ENCODE measurements around the gene B4GALT4.

DNA sequence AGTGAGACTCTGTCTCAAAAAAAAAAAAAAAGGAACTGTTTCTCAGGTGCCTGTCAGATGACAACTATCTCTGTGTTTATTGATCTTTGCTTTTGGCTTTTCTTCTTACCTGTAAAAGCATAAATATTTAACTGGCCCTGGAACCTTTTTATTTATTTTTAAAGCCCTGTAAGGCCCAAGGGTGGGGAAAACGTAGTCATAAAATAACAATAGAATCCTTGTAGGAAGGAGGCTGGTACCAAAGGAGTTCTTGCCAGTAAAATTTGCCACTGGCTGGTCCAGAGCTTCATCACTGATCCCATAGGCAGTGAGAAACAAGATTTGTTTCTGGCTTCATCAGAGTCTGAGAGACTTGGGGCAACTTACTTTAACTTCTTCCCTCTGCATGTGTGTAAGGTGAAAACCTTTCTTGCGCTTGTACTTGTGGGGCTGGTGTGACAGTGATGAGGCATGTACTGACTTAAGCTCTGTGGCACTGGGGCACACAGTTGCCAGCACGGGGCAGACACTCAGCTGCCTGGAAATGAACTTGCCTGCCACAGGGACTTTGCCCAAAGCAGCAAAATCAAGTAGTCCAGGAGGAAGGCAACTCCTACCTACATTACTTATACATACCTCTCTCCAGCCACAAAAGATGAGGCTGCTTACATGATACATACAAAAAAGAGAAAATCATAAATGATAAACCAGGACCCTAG lies 19.6 kb downstream of the B4GALT4 start:
- no peak for TF ChIP-seq BHLHE40 (IDR thresholded peaks at IDR 0.05; ENCODE audit: borderline replicate concordance)
- no peak for TF ChIP-seq SUZ12 (IDR thresholded peaks at IDR 0.05)
- no peak for TF ChIP-seq FOXK2 (IDR thresholded peaks at IDR 0.05)
- TF ChIP-seq SP1 (IDR thresholded peaks at IDR 0.05), result no peak
- TF ChIP-seq, protein P1, sequence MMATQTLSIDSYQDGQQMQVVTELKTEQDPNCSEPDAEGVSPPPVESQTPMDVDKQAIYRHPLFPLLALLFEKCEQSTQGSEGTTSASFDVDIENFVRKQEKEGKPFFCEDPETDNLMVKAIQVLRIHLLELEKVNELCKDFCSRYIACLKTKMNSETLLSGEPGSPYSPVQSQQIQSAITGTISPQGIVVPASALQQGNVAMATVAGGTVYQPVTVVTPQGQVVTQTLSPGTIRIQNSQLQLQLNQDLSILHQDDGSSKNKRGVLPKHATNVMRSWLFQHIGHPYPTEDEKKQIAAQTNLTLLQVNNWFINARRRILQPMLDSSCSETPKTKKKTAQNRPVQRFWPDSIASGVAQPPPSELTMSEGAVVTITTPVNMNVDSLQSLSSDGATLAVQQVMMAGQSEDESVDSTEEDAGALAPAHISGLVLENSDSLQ (IDR thresholded peaks at IDR 0.05), result no peak
- no peak for TF ChIP-seq FOXM1 (IDR thresholded peaks at IDR 0.05; ENCODE audit: borderline replicate concordance)
- no peak for TF ChIP-seq FOXA1 (IDR thresholded peaks at IDR 0.05)
- no peak for TF ChIP-seq CTBP1 (IDR thresholded peaks at IDR 0.05; ENCODE audit: borderline replicate concordance)
- TF ChIP-seq ARNT (IDR thresholded peaks at IDR 0.05), result no peak
- no peak for TF ChIP-seq NFRKB (IDR thresholded peaks at IDR 0.05)
- no peak for TF ChIP-seq L3MBTL2 (conservative IDR thresholded peaks at IDR 0.05)
- no peak for TF ChIP-seq LEF1 (IDR thresholded peaks at IDR 0.05; ENCODE audit: borderline replicate concordance)
- no peak for TF ChIP-seq ZNF384 (IDR thresholded peaks at IDR 0.05)
- TF ChIP-seq TARDBP (IDR thresholded peaks at IDR 0.05), result no peak

All from HEK293T (cell line).